Activated T-helper 1 cell treated with anti-CD3 and anti-CD28 coated beads, Interleukin-12 subunit alpha, Interleukin-12 subunit beta, Interleukin-2, Interleukin-4 antibody, amounts not matched to agents 30 ng/mL and 10 ng/mL and 1 ng/mL, durations not matched to agents 14 hours and 24 hours and 36 hours (primary cell): ENCODE measurements around the gene C1QTNF9B. TPM values are rescaled to one million over a fixed set of nuclear protein-coding genes. Genes with fewer than 3 reads are reported as not detected.
A peak's percentile ranks its signal among the peaks of the same experiment; 100 is the strongest.
"Not testable (repeated sequence)": the region's sequence is repeated elsewhere in the genome, so short reads cannot be mapped to it uniquely, and the experiment has no call there.

Experiments
- DNase-seq: peaks from one replicate; pipeline ENCODE4 v3.0.0; 2021; ENCODE audit warnings: low spot score
- H3K27ac Mint-ChIP-seq: one replicate; pipeline ENCODE4 v1.8.0; 2021; ENCODE audit warnings: mild to moderate bottlenecking, mixed read lengths
- H3K27me3 Mint-ChIP-seq: one replicate; pipeline ENCODE4 v1.8.0; 2022; ENCODE audit warnings: mild to moderate bottlenecking, moderate library complexity, mixed read lengths; ENCODE audit not compliant: insufficient read depth
- H3K36me3 Mint-ChIP-seq: one replicate; pipeline ENCODE4 v1.8.0; 2021; ENCODE audit warnings: low read depth, mixed read lengths
- H3K4me1 Mint-ChIP-seq: one replicate; pipeline ENCODE4 v1.8.0; 2021; ENCODE audit warnings: low read depth, mixed read lengths
- H3K4me3 Mint-ChIP-seq: one replicate; pipeline ENCODE4 v1.8.0; 2021; ENCODE audit warnings: mild to moderate bottlenecking, moderate library complexity, mixed read lengths
- H3K9me3 Mint-ChIP-seq: one replicate; pipeline ENCODE4 v1.8.0; 2021; ENCODE audit warnings: mixed read lengths
- intact Hi-C: fragments of 100-400 bp; cut with micrococcal nuclease; formaldehyde crosslinking; loops from one replicate; pipeline ENCODE4 v1.15.1; 2024
- total RNA-seq: library from RNA; stranded (reverse); gene quantifications from 2 replicates; pipeline ENCODE4 v1.2.3, GENCODE V29; 2022

C1QTNF9B gene
- total RNA-seq, 1 donor from 2014 or later, result not detected

DNA sequence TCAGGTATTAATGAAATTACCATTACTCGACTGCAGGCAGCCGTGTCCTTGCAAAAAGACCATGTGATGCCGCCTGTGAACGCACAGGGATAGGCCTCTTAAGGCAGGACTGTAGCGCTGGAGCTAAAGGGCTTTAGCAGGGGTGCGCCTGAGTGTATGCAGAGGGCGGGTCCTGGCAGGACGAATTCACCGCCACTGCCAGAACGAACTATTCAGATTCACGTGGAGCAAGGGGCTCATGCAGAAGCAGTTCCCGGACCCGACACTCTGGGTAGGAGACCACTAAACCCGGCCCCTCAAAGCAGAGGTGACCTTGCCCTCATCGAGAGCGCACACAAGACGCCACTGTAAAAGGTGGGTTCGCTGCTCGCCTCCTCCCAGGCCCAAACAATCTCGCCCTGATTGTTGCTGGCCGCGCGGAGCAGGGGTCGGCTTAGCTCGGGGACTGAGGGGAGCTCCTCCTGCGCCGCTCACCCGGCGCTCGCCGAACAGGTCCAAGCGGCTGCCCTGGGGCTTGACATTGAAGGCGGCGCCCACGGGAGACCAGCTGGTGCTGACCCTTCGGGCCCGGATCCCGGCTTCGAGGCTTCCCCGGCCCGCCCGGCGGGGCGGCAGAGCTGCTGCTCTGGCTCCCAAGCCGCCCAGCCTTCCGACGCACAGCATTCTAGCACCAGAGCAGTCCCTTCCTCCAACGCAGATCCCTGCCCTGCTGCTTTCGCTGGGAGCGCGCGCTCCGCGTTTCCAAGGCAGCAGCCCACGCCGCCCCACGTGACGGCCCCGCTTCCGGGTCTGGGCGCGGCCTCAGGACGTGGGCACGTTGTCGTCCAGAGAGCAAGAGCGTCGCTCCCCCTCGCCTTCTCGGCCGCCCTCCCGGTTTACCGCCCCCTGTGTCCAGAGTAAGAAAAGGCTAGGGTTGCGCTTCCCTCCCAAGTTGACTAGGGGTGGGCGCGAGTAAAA, 8.4 kb downstream of the C1QTNF9B start, which contains the start of gene MIPEP:
TSS of gene MIPEP (minus strand) at position 743 of the 957 bp plus-strand sequence. CDS start at position 663, 80 bp downstream.
- H3K9me3 Mint-ChIP-seq, result no peaks in the 10 kb centered on the region
- peak within 1 kb of the TSS; percentile 90 for H3K27ac Mint-ChIP-seq
- peak within 1 kb of the TSS; percentile 89 for H3K4me3 Mint-ChIP-seq
- H3K27me3 Mint-ChIP-seq, result no peaks in the 10 kb centered on the region
- intact Hi-C loops, result loop anchor here (1.0 to 2.0 kb wide), 7 partner anchors 72 to 514 kb away; partner anchors contain the start of gene SPATA13
- peaks cover 6% of the 10 kb centered on the region for H3K36me3 Mint-ChIP-seq
- peak; percentile 86 for DNase-seq
- peaks cover 31% of the 10 kb centered on the region for H3K4me1 Mint-ChIP-seq

DNA sequence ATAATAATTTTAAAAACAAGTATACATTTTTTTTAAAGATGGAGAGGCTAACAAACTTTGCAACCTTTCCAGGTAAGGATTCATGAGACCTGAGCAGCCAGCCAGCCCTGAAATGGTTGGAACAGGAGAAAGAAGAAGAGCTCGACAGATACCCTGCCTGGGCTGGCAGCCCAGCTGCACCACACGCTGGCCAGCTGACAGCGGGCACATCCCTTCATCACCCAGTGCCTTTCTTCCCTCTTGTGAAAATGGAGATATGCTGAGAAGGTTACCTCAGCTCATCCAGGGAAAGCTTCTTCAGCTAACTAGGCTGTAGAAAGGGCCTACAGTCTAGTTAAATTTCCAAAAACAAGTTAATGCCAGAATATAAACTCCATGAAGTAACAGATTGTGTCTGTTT, 12.9 kb downstream of the C1QTNF9B start:
- DNase-seq, H3K27ac Mint-ChIP-seq, H3K9me3 Mint-ChIP-seq, intact Hi-C loops, H3K36me3 Mint-ChIP-seq, H3K27me3 Mint-ChIP-seq, H3K4me3 Mint-ChIP-seq: not testable (repeated sequence)
- peaks cover 20% of the 10 kb centered on the region for H3K4me1 Mint-ChIP-seq

DNA sequence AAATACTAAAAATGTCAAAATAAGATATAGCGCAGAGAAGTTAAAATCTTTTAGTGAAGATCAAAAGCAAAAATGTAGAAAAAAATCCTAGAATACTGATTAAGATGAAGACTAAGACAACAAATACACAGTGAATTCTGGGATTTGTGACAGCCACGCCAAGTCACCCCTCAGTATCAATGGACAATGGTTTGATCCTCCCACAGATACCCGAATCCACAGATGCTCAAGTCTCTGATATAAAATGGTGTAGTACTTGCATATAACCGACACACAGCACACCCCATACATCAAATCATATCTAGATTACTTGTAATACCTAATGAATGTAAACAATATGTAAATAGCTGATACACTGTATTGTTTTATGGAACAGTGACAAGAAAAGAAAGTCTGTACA, 14.0 kb downstream of the C1QTNF9B start:
- DNase-seq, result no peak
- Mint-ChIP-seq H3K36me3 (peaks cover 8% of the 10 kb centered on the region), H3K27me3 (no peaks in the 10 kb centered on the region), H3K27ac (no peak overlapping the region), H3K4me1 (peaks cover 15% of the 10 kb centered on the region), H3K4me3 (no peak overlapping the region), H3K9me3 (no peaks in the 10 kb centered on the region)
- intact Hi-C loops, result no loop called here

DNA sequence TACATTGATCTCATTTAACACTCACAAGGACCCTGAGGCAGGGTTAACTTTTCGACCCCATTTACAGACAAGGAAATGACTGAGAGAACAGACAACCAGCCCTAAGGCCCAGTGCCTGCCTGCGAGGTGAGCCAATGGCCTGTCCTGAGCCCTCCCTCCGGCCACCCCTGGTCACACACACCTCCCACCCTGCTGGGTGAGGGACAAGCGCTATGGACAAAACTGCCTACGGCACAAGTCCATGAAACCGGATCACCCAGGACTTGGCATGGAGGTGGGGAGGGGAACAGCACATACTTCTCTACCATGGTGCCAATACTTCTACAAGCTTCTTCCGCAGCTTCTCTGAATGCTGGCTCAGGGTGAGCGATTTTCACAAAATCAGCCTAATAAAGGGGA, 15.9 kb downstream of the C1QTNF9B start:
- DNase-seq, H3K27ac Mint-ChIP-seq, H3K4me1 Mint-ChIP-seq, intact Hi-C loops, H3K27me3 Mint-ChIP-seq, H3K9me3 Mint-ChIP-seq, H3K4me3 Mint-ChIP-seq, H3K36me3 Mint-ChIP-seq: not testable (repeated sequence)

DNA sequence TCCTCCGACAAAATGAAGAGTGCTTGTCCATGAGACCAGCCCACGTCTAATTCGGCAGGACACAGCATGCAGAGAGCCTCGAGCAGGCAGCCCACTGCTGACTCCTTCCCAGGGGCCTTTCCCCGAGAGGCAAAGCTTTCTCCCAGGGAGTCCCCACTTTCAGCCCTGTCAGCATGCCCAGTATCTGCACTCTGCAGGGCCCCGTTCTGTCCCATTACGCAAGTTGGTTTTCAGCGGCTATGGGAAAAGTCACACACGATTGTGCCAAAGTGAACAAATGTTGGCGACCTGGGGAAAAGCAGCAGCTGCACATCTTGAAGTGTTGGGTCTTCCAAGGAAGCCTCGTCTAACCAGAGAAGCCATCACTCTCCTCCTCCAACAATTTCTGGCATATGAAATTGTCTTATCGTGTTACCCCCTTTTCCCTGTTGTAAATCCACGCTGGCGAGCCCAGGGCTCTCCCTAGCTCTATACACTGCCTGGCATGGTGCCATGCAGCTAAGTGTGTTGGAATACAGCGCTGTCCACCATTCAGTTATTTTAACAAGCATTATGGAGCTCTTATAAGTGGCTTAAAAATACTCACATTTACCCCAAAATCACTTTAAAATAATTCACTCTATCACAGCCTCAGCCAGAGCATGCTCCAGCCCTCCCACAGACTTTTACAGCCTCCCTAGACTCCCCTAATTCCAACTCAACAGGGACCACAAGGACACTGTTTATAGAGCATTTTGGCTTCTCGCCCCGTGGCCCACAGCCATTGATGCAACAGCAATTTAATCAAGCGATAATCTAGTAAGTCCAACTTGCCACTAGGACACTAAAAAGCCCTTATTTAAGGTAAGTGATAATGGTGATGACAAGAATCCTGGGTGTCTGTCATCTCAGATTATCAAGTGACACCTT, 16.6 kb downstream of the C1QTNF9B start:
- H3K27me3 Mint-ChIP-seq, H3K27ac Mint-ChIP-seq, H3K4me3 Mint-ChIP-seq, DNase-seq, H3K4me1 Mint-ChIP-seq, H3K9me3 Mint-ChIP-seq, intact Hi-C loops, H3K36me3 Mint-ChIP-seq: not testable (repeated sequence)

DNA sequence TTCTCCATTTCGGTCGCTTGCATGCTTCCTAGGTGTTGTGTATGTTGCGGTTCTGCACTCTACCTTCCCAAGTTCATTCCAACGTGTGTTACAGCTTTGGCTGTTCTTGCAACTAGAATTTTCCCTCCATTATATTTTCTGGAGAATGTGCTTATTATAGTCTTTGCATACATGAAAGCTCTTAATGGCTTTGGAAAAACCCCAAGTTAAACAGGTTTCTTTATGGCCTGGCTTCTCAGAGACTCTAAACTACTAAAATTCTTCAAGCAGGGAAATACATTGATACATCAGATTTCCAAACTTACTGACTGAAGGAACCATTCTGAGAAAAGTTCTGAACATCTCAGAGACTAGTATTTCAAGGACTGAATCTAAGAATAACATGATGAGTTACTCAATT, 20.0 kb downstream of the C1QTNF9B start:
- H3K4me3 Mint-ChIP-seq, result no peak overlapping the region
- H3K36me3 Mint-ChIP-seq, result peaks cover 2% of the 10 kb centered on the region
- H3K27me3 Mint-ChIP-seq, result no peaks in the 10 kb centered on the region
- intact Hi-C loops, result no loop called here
- no peaks in the 10 kb centered on the region for H3K9me3 Mint-ChIP-seq
- H3K27ac Mint-ChIP-seq, result no peak overlapping the region
- no peak for DNase-seq
- no peaks in the 10 kb centered on the region for H3K4me1 Mint-ChIP-seq

DNA sequence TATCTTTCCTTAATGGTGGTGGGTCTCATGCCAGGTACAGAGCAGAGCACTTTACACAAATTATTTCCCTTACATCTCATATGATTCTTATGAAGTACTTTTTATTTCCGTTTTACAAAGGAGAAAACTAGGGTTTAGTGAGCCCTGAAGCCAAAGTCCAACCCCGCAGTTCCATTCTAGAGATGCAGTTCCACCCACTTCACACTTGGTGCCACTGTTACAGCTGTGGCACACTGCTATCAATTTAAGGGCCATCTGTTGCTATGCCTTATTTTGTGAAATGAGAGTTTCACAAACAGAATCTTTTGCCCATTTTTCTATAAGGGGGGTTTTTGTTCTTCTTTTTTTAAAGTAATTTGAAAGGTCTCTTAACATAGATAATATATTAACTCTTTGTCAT, 21.0 kb downstream of the C1QTNF9B start:
- DNase-seq, result no peak
- H3K36me3 Mint-ChIP-seq, result peaks cover 2% of the 10 kb centered on the region
- intact Hi-C loops, result loop anchor here (1.0 kb wide), 1 partner anchor 23 kb away; no protein-coding TSS in a partner anchor
- no peaks in the 10 kb centered on the region for H3K27me3 Mint-ChIP-seq
- H3K4me1 Mint-ChIP-seq, result no peaks in the 10 kb centered on the region
- H3K9me3 Mint-ChIP-seq, result no peaks in the 10 kb centered on the region
- H3K27ac Mint-ChIP-seq, result no peak overlapping the region
- no peak overlapping the region for H3K4me3 Mint-ChIP-seq

DNA sequence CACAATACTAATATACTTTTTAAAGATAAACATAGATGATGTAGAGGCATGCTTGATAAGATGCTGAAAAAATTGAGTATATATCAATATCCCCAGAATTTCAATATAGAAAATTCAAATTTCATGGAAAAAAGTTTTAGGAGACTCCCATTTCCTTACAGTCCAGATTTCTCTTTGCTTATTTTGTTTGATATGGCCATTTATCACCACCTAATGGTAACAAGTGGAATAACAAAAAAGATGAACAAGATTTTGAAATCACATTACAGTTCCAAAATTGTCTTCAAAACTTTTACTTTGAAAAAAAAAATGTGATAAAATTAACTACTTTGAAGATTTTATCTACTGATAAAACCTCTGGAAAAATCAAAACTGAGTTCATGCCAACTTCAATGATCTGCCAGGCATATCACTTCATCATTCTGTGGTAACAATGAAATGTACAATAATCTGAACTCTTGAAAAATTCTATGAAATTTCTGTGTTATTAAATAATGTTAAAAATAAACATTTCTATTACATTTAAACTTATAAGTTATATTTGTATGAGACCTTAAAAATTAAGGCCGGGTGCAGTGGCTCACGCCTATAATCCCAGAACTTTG, 25.6 kb downstream of the C1QTNF9B start:
- H3K9me3 Mint-ChIP-seq, result no peaks in the 10 kb centered on the region
- no peaks in the 10 kb centered on the region for H3K4me1 Mint-ChIP-seq
- DNase-seq, result no peak
- H3K36me3 Mint-ChIP-seq, result no peaks in the 10 kb centered on the region
- intact Hi-C loops, result loop anchor here (1.0 to 5.0 kb wide), 5 partner anchors 154 to 405 kb away; no protein-coding TSS in a partner anchor
- H3K27me3 Mint-ChIP-seq, result no peaks in the 10 kb centered on the region
- H3K4me3 Mint-ChIP-seq, result no peak overlapping the region
- H3K27ac Mint-ChIP-seq, result no peak overlapping the region

DNA sequence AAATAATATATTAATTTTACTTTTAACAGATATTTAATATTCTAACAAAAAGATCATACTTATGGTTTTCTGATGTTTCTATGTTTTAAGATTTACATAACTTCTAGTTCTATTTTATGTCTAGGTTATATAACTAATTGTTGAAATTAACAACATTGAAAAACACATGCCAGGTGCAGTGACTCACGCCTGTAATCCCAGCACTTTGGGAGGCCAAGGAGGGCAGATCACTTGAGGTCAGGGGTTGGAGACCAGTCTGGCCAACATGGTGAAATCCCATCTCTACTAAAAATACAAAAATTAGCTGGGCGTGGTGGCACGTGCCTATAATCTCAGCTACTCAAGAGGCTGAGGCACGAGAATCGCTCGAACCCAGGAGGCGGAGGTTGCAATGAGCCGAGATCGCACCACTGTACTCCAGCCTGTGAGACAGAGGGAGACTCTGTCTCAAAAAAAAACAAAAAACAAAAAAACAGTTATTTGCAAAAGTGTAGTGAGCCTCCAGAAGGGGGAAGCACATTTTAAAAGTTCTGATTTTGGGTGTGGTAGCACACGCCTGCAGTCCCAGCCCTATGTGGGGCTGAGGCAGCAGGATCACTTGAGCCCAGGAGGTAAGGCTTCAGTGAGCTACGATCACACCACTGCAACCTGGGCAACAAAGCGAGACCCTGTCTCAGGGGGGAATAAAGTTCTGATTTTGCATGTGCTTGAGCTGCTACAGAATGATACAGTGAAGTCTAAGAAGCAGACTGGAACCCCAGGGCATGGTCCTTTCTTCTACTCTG, 26.8 kb downstream of the C1QTNF9B start:
- no peaks in the 10 kb centered on the region for H3K4me1 Mint-ChIP-seq
- H3K36me3 Mint-ChIP-seq, result no peaks in the 10 kb centered on the region
- H3K27me3 Mint-ChIP-seq, result no peaks in the 10 kb centered on the region
- intact Hi-C loops, result loop anchor here (1.0 to 5.0 kb wide), 4 partner anchors 153 to 404 kb away; no protein-coding TSS in a partner anchor
- no peak overlapping the region for H3K4me3 Mint-ChIP-seq
- no peak overlapping the region for H3K27ac Mint-ChIP-seq
- no peaks in the 10 kb centered on the region for H3K9me3 Mint-ChIP-seq
- DNase-seq, result no peak

DNA sequence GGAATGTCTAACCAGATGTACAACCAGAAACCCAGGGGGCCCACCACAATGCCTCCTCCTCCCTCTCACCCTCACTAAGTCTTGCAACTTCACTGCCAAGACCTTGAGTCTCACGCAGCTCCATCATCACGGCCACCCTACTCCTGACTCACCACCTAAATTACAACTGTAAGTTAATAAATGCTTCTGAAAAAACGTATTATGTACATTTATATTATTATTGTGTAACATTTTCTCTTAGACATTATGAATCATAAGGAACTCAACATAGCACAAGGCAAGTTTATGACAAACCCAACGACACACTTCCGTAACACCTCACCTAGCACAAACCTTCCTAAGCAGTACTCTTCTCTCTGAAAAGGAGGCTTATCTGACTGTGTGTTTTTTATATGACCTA, 28.8 kb downstream of the C1QTNF9B start:
- Mint-ChIP-seq H3K9me3 (no peaks in the 10 kb centered on the region), H3K36me3 (no peaks in the 10 kb centered on the region), H3K4me1 (no peaks in the 10 kb centered on the region), H3K27me3 (no peaks in the 10 kb centered on the region), H3K27ac (no peak overlapping the region), H3K4me3 (no peak overlapping the region)
- intact Hi-C loops, result no loop called here
- no peak for DNase-seq

DNA sequence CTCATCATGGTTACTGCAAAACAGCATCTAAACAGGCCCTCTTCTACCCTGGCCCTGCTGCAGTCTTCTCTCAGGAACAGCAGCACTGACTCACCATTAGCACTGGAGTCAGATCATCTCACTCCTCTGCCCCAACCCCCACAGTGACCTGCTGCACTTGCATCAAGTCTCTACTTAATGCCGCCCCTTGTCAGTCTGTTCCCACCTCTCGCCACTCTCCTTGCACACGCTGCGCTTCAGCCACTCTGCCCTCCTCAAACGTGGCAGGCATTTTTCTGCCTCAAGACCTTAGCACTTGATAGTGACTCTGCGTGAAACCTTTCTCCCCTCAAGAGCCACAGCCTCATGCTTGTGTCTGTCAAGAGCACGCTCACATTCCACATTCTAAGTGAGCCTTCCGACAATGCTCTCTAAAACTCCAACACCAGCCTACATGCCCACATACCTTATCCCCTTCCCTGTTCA, 30.2 kb downstream of the C1QTNF9B start:
- Mint-ChIP-seq H3K4me3 (no peak overlapping the region), H3K4me1 (no peaks in the 10 kb centered on the region), H3K27me3 (no peaks in the 10 kb centered on the region), H3K9me3 (no peaks in the 10 kb centered on the region), H3K36me3 (no peaks in the 10 kb centered on the region), H3K27ac (no peak overlapping the region)
- no peak for DNase-seq
- intact Hi-C loops, result no loop called here
